K562 (cell line): ENCODE measurements around the gene YPEL1. TPM values are rescaled to one million over a fixed set of nuclear protein-coding genes. Genes with fewer than 3 reads are reported as not detected.
A peak's percentile ranks its signal among the peaks of the same experiment; 100 is the strongest.

ENCODE experiments used
- BHLHE40 ChIP-seq: IDR thresholded peaks from 2 replicates; pipeline ENCODE4 v1.6.1; 2011; ENCODE audit warnings: low read length, improper control_type of control experiment
- CHD7 ChIP-seq: fragments of 200-600 bp; sonication (generic); IDR thresholded peaks from one replicate; pipeline ENCODE4 v1.6.1; 2012; ENCODE audit warnings: mild to moderate bottlenecking, low read depth, low read length, inconsistent platforms
- DPF2 ChIP-seq: fragments of 450-650 bp; IDR thresholded peaks from 2 replicates; pipeline ENCODE4 v1.6.1; 2016
- IFI16 ChIP-seq: fragments of 250-450 bp; sonication (Bioruptor Pico); IDR thresholded peaks from 2 replicates; pipeline ENCODE4 v2.1.2; 2022; ENCODE audit warnings: mild to moderate bottlenecking, inconsistent platforms
- JUNB ChIP-seq: fragments of 450-650 bp; formaldehyde crosslinking; conservative IDR thresholded peaks from 2 replicates; pipeline ENCODE4 v1.4.0; 2020; ENCODE audit warnings: mild to moderate bottlenecking
- PHB ChIP-seq: fragments of 250-450 bp; sonication (Bioruptor Pico); IDR thresholded peaks from 2 replicates; pipeline ENCODE4 v1.5.0; 2021
- RBM34 ChIP-seq: fragments of 200-400 bp; formaldehyde crosslinking; IDR thresholded peaks from 2 replicates; pipeline ENCODE4 v1.6.1; 2018; ENCODE audit warnings: low read length, borderline replicate concordance; ENCODE audit not compliant: insufficient read depth
- TRIM24 ChIP-seq, 2 experiments: fragments of 450-650 bp; IDR thresholded peaks; 2 replicates each; pipeline ENCODE4 v1.6.1; 2016
- YY1 ChIP-seq, 3 experiments: IDR thresholded peaks; 2 replicates each; pipeline ENCODE4 v1.6.1; 2011; ENCODE audit warnings: low read length in 2 of 3, mild to moderate bottlenecking in 2 of 3, moderate library complexity in 2 of 3, borderline replicate concordance in 1 of 3, control low read depth in 1 of 3, low read depth in 1 of 3; ENCODE audit not compliant: insufficient read depth in 3 of 3, insufficient replicate concordance in 2 of 3, control insufficient read depth in 1 of 3, insufficient read length in 1 of 3; ENCODE audit errors: extremely low read depth in 1 of 3
- ZNF436 ChIP-seq: fragments of 250-450, 450-650 bp; sonication (Bioruptor Pico); formaldehyde crosslinking; IDR thresholded peaks from 2 replicates; pipeline ENCODE4 v1.7.0; 2020; ENCODE audit warnings: mild to moderate bottlenecking
- ZNF668 ChIP-seq: fragments of 250-450 bp; sonication (Bioruptor Pico); IDR thresholded peaks from 2 replicates; pipeline ENCODE4 v1.8.0; 2022; ENCODE audit warnings: mild to moderate bottlenecking, inconsistent platforms
- ZNF740 ChIP-seq, 3 experiments: fragments of 200-800 bp in 1 of 3; sonication (Bioruptor generic) in 1 of 3; sonication (generic) in 1 of 3; formaldehyde crosslinking in 1 of 3; IDR thresholded peaks; 2 replicates each; pipeline versions ENCODE4 v1.6.1 to v1.8.0; 2016 to 2022; ENCODE audit warnings: mild to moderate bottlenecking in 2 of 3, missing compliant biosample characterization in 2 of 3, missing genetic modification characterization in 2 of 3, missing genetic modification reagents in 1 of 3
- ZNF830 ChIP-seq: fragments of 250-450 bp; sonication (Bioruptor Pico); IDR thresholded peaks from 2 replicates; pipeline ENCODE4 v1.5.0; 2021; ENCODE audit warnings: mild to moderate bottlenecking
- ZZZ3 ChIP-seq: fragments of 450-650 bp; IDR thresholded peaks from 2 replicates; pipeline ENCODE4 v1.6.1; 2016; ENCODE audit warnings: antibody characterized with exemption, mild to moderate bottlenecking, moderate library complexity
- polyA plus RNA-seq, 8 experiments: library from polyadenylated mRNA; depleted of rRNA in 4 of 8; stranded (reverse) in 5 of 8; unstranded in 3 of 8; fragments of >200 nt; fragmentation: Nextera tagmentation in 2 of 8; fragmentation: Illumina TruSeq in 1 of 8; extraction: Ambion mirVana in 2 of 8; extraction: Trizol in 1 of 8; gene quantifications; 2 replicates each; pipeline versions ENCODE4 v1.2.1 to v1.2.3, GENCODE V29; 2011 to 2014; ENCODE audit warnings: inconsistent platforms in 1 of 8, missing spikeins in 1 of 8
- total RNA-seq, 7 experiments: library from RNA; depleted of rRNA in 6 of 7; stranded (reverse); fragments of >200 nt in 6 of 7; fragmentation: Illumina TruSeq in 2 of 7; extraction: Trizol in 2 of 7; gene quantifications; 2 replicates each; pipeline versions ENCODE4 v1.2.1 to v1.2.3, GENCODE V29; 2011 to 2021; ENCODE audit warnings: low replicate concordance in 1 of 7

The YPEL1 gene
- total and polyA plus RNA-seq, 9 of the 15 experiments (the other 6 are each of a cell fraction or from before 2014, with no cell fraction given): 0.07 to 2.2 (median 0.46) TPM

- TF ChIP-seq CHD7: peak; percentile 76
- TF ChIP-seq ZNF436 (CRISPR knock-in tag): no peak
- TF ChIP-seq DPF2: no peak
- no peak for TF ChIP-seq IFI16 (CRISPR knock-in tag)
- TF ChIP-seq YY1 (IDR thresholded peaks at IDR 0.05; ENCODE audit: borderline replicate concordance in 1 of 3, control insufficient read depth in 1 of 3, extremely low read depth in 1 of 3, insufficient read depth in 3 of 3, insufficient read length in 1 of 3, insufficient replicate concordance in 2 of 3, low read depth in 1 of 3, low read length in 2 of 3): no peak
- TF ChIP-seq ZNF740 (CRISPR knock-in tag; IDR thresholded peaks at IDR 0.05): no peak
- TF ChIP-seq ZNF740 (tag; IDR thresholded peaks at IDR 0.05): no peak
- no peak for TF ChIP-seq TRIM24 (IDR thresholded peaks at IDR 0.05)
- no peak for TF ChIP-seq JUNB (CRISPR knock-in tag)
- peak; percentile 59; the same call in 1 of the 2 replicates for TF ChIP-seq ZNF830 (CRISPR knock-in tag)
- TF ChIP-seq BHLHE40: peak; percentile 43; the same call in 1 of the 2 replicates
- TF ChIP-seq ZZZ3: no peak
- TF ChIP-seq RBM34: no peak
- TF ChIP-seq PHB: peak; percentile 75; the same call in 1 of the 2 replicates
- no peak for TF ChIP-seq ZNF668 (CRISPR knock-in tag)
These were observed 32.6 kb downstream of the YPEL1 start (continued) for GRCh38 chr22:21702700-21703683.
